Right lobe of liver (tissue), 4 donors: Measurements from ENCODE around the gene NTN5.

Source experiments
- POLR2A ChIP-seq: fragments of 450-650 bp; IDR thresholded peaks from one replicate; pipeline ENCODE4 v1.6.1; 2017; ENCODE audit warnings: antibody characterized with exemption, mild to moderate bottlenecking
- TF ChIP-seq, protein P1 (sequence below), 4 donors: fragments of 200-600 bp in 3 of 4; fragments of 450-650 bp in 1 of 4; IDR thresholded peaks; one replicate each; pipeline versions ENCODE4 v1.5.1 to v1.8.0; 2016 to 2022; ENCODE audit warnings: antibody characterized with exemption in 4 of 4, mild to moderate bottlenecking in 2 of 4
- donor health status: DM: no; HTN: no; CAD: no.
- donor health status: DM: no; HTN: no; CAD: no.
- donor health status: DM: no; HTN: yes; CAD: no.

DNA sequence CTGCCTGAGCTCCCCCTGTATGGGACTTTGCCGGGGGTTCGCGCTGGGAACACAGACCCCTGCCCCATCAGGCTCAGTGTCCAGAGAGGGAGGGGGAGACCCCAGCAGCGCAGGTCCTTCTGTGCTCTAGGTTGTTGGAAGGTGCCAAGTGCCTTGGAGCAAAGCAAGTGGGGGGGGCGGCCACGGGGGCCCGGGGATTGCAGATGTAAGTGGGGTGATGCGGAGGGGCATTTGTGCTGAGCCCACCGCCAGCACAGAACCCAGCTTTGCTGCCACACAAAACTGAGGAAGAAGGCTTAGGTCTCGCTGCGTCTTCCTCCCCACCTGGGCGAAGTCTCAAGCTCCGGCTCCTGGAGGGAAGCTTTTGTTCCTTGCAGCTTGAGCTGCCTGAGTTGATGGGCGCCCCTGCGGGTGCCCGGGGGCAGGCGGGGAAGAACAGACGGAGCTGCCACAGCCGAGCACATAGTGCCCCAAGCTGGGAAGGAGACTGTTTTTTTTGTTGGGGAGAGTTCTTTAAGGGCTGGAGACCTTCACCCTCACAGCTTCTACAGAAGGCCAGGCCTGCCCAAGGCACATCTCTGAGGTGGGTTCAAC is 1.5 kb upstream of the NTN5 start:
- TF ChIP-seq, protein P1, sequence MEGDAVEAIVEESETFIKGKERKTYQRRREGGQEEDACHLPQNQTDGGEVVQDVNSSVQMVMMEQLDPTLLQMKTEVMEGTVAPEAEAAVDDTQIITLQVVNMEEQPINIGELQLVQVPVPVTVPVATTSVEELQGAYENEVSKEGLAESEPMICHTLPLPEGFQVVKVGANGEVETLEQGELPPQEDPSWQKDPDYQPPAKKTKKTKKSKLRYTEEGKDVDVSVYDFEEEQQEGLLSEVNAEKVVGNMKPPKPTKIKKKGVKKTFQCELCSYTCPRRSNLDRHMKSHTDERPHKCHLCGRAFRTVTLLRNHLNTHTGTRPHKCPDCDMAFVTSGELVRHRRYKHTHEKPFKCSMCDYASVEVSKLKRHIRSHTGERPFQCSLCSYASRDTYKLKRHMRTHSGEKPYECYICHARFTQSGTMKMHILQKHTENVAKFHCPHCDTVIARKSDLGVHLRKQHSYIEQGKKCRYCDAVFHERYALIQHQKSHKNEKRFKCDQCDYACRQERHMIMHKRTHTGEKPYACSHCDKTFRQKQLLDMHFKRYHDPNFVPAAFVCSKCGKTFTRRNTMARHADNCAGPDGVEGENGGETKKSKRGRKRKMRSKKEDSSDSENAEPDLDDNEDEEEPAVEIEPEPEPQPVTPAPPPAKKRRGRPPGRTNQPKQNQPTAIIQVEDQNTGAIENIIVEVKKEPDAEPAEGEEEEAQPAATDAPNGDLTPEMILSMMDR (IDR thresholded peaks at IDR 0.05): no peak
- TF ChIP-seq POLR2A: no peak
